ENCODE data around the gene ZNF865. TPM values are rescaled to one million over a fixed set of nuclear protein-coding genes. Genes with fewer than 3 reads are reported as not detected.

The ZNF865 gene
- total RNA-seq, 1 donor from 2014 or later: 15.0 TPM

GRCh38 chr19:55611983-55612645 is 6.7 kb downstream of the ZNF865 start:
- no peaks in the 10 kb centered on the region for H3K27me3 Mint-ChIP-seq (ENCODE audit: low read depth, unreplicated experiment)
- DNase-seq (ENCODE audit: low read depth) (no peak), FAIRE-seq (no peak)
- H3K9me3 ChIP-seq (ENCODE audit: insufficient read depth, low read depth, low read length): no peaks in the 10 kb centered on the region
- H2AFZ ChIP-seq (ENCODE audit: low read depth, low read length): no peak overlapping the region
- H3K36me3 Mint-ChIP-seq (ENCODE audit: low read depth, unreplicated experiment): peaks cover 21% of the 10 kb centered on the region
- H3K9me3 Mint-ChIP-seq (ENCODE audit: unreplicated experiment): peaks cover 2% of the 10 kb centered on the region
- peaks cover 6% of the 10 kb centered on the region for H3K36me3 ChIP-seq (ENCODE audit: insufficient read depth, low read length)
- peaks cover 59% of the 10 kb centered on the region for H4K20me1 ChIP-seq (ENCODE audit: insufficient read depth, low read length)
- H3K79me2 ChIP-seq (ENCODE audit: insufficient read depth, low read length): peaks cover 58% of the 10 kb centered on the region
- H3K4me1 Mint-ChIP-seq (ENCODE audit: low read depth, unreplicated experiment): peaks cover 5% of the 10 kb centered on the region
- no peak overlapping the region for H3K4me3 ChIP-seq (ENCODE audit: insufficient read depth, low read depth, low read length)
- TF ChIP-seq, protein P1, sequence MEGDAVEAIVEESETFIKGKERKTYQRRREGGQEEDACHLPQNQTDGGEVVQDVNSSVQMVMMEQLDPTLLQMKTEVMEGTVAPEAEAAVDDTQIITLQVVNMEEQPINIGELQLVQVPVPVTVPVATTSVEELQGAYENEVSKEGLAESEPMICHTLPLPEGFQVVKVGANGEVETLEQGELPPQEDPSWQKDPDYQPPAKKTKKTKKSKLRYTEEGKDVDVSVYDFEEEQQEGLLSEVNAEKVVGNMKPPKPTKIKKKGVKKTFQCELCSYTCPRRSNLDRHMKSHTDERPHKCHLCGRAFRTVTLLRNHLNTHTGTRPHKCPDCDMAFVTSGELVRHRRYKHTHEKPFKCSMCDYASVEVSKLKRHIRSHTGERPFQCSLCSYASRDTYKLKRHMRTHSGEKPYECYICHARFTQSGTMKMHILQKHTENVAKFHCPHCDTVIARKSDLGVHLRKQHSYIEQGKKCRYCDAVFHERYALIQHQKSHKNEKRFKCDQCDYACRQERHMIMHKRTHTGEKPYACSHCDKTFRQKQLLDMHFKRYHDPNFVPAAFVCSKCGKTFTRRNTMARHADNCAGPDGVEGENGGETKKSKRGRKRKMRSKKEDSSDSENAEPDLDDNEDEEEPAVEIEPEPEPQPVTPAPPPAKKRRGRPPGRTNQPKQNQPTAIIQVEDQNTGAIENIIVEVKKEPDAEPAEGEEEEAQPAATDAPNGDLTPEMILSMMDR (IDR thresholded peaks at IDR 0.05; ENCODE audit: insufficient read depth, low read depth, low read length): no peak
- TF ChIP-seq EZH2 (IDR thresholded peaks at IDR 0.05; ENCODE audit: insufficient read depth, low read length): no peak
- no peak overlapping the region for H3K9ac ChIP-seq (ENCODE audit: low read length)
- no peak overlapping the region for H3K27ac Mint-ChIP-seq (ENCODE audit: unreplicated experiment)
- no peak overlapping the region for H3K27ac ChIP-seq (ENCODE audit: low read depth, low read length)
- H3K4me1 ChIP-seq (ENCODE audit: insufficient read depth, low read length): no peaks in the 10 kb centered on the region
- H3K4me3 Mint-ChIP-seq (ENCODE audit: unreplicated experiment): no peak overlapping the region
- no peak overlapping the region for H3K4me2 ChIP-seq (ENCODE audit: low read length)
- no peaks in the 10 kb centered on the region for H3K27me3 ChIP-seq (ENCODE audit: insufficient read depth, low read length)

DNA sequence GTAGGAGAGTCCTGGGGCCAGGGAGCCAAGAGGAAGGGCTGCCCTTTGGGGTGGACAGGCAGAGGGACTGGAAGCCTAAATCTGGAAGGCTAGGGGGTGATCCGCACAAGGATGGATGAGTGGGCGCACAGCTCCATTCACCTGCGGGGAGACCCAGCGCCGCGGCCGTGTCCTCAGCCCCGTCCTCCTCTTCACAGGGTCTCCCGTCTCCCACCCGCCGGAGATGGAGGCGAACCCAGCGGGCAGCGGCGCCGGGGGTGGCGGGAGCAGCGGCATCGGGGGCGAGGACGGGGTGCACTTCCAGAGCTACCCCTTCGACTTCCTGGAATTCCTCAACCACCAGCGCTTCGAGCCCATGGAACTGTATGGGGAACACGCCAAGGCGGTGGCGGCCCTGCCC is 7.9 kb downstream of the ZNF865 start:
- Mint-ChIP-seq H3K9me3 (ENCODE audit: unreplicated experiment) (peaks cover 2% of the 10 kb centered on the region), H3K4me3 (ENCODE audit: unreplicated experiment) (no peak overlapping the region), H3K27ac (ENCODE audit: unreplicated experiment) (no peak overlapping the region), H3K36me3 (ENCODE audit: low read depth, unreplicated experiment) (peaks cover 27% of the 10 kb centered on the region), H3K4me1 (ENCODE audit: low read depth, unreplicated experiment) (peaks cover 1% of the 10 kb centered on the region), H3K27me3 (ENCODE audit: low read depth, unreplicated experiment) (no peaks in the 10 kb centered on the region)
- H3K79me2 ChIP-seq (ENCODE audit: insufficient read depth, low read length): peaks cover 46% of the 10 kb centered on the region
- H2AFZ ChIP-seq (ENCODE audit: low read depth, low read length): no peak overlapping the region
- no peak for DNase-seq (ENCODE audit: low read depth)
- H3K9ac ChIP-seq (ENCODE audit: low read length): no peak overlapping the region
- no peaks in the 10 kb centered on the region for H3K4me1 ChIP-seq (ENCODE audit: insufficient read depth, low read length)
- no peaks in the 10 kb centered on the region for H3K9me3 ChIP-seq (ENCODE audit: insufficient read depth, low read depth, low read length)
- TF ChIP-seq, protein P1 (IDR thresholded peaks at IDR 0.05; ENCODE audit: insufficient read depth, low read depth, low read length): no peak
- no peak for TF ChIP-seq EZH2 (IDR thresholded peaks at IDR 0.05; ENCODE audit: insufficient read depth, low read length)
- H3K4me3 ChIP-seq (ENCODE audit: insufficient read depth, low read depth, low read length): no peak overlapping the region
- H3K27ac ChIP-seq (ENCODE audit: low read depth, low read length): no peak overlapping the region
- peaks cover 6% of the 10 kb centered on the region for H3K36me3 ChIP-seq (ENCODE audit: insufficient read depth, low read length)
- no peak for FAIRE-seq
- no peaks in the 10 kb centered on the region for H3K27me3 ChIP-seq (ENCODE audit: insufficient read depth, low read length)
- H3K4me2 ChIP-seq (ENCODE audit: low read length): no peak overlapping the region
- peaks cover 52% of the 10 kb centered on the region for H4K20me1 ChIP-seq (ENCODE audit: insufficient read depth, low read length)
